HG02938 (cell line): ENCODE data around the gene TMEM178B.
"Not testable (repeated sequence)": the region's sequence is repeated elsewhere in the genome, so short reads cannot be mapped to it uniquely, and the experiment has no call there.

Experiments used
- ATAC-seq: cut with Tn5 transposase; IDR thresholded peaks from one replicate; pipeline ENCODE4 v1.9.1; 2021; ENCODE audit warnings: mild to moderate bottlenecking, moderate library complexity; ENCODE audit not compliant: unreplicated experiment

Gene TMEM178B

DNA sequence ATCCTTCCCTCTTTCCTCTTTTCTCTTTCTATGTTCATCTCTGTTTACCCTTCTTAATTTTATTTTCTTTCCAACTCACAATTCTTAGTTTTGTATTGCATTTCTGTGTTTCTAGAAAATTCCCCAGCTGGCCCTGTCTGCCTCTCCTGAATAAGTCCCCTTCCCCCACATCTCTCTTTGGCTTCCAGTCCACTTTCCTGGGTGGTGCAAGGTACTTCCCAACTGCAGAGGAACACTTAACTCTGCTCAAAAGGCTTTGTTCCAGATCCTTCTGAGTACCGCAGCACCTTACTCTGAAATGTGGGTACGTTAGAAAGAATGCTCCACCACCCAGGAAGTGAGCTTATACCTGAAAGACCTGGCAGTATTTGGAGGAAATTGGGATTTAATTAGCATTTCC, 227.0 kb downstream of the TMEM178B start:
- no peak for ATAC-seq

DNA sequence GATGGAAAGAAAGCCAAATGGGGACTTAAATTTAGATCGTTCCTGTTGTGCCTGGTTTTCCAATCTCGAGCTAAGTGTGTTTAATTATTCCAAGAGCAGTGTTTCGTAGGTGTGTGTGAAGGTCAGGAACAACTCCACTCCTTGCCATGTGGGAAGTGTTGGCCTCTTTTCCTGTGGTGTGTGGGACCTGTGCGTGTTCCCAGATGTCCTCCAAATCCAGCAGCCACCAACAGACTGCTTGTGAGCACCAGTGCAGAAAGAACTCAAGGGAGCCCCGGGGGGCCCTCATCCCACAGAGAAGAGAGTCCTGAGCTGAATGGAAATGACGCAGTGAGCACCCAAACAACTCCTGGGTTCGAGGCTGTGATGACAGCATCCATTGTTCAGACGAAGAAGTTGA, 227.7 kb downstream of the TMEM178B start:
- ATAC-seq = no peak

DNA sequence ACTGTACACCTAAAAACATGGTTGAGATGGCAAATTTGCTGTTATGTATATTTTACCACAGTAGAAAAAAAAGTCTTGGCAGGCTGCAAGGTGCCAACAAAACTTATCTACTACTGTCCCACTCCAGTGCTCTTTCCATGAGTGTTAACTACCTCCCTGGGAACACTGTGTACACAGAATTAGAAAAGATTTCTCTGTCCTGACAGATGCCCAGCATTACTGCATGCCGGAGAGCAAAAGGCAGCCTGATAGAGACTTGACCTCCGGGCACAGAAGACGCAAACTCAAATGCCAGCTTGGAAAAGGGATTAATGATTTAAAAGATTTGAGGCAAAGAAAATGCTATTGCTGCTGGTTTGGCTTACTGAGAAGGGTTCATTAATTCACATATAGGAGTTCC, 228.8 kb downstream of the TMEM178B start:
- ATAC-seq = no peak

DNA sequence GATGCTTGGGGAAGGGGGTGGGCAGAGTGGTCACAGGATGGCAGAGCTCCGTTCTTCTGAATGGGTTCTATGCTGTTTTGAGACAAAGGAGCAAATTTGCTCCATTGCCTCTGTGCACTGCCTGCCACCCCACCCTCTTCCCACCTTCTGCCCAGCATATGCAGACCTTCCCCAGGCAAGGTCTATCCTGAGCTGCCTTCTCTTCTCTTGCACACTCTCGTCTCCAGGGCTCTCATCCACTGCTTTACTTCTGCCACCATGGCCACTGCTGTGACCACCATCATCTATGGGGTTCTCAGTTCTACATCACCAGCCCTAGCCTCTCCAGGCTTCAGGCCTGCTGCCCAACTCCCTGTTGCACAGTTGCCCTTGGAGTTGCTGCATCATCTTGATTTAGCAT, 230.4 kb downstream of the TMEM178B start:
- no peak for ATAC-seq

DNA sequence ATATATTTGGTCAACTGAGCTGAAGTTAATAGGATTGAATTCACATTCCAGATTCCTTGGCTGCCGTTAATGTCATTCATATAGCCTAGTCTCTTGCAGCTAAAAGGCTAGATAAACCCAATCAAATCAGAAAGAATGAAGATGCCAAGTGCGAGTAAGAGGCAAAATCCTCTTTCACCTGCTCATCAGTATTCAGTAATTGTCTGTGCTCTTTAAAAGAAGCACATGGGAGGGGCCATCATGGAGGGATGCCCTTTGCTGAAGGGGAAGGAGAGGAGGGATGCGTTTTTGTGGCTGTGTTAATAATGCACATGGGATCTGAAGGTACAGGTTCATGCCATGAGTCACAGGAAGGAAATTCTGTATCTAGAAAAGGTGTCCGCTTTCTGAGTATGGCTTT, 232.2 kb downstream of the TMEM178B start:
- no peak for ATAC-seq

- no peak for ATAC-seq
These were observed 238.5 kb downstream of the TMEM178B start for GRCh38 chr7:141312395-141312794.

- ATAC-seq = no peak
These were observed 239.1 kb downstream of the TMEM178B start for GRCh38 chr7:141312828-141313521.

GRCh38 chr7:141313896-141314295, 240.0 kb downstream of the TMEM178B start:
- ATAC-seq = no peak

- ATAC-seq = no peak
These were observed 243.2 kb downstream of the TMEM178B start for GRCh38 chr7:141317033-141317585.

GRCh38 chr7:141320287-141320686, 246.4 kb downstream of the TMEM178B start:
- ATAC-seq = no peak

DNA sequence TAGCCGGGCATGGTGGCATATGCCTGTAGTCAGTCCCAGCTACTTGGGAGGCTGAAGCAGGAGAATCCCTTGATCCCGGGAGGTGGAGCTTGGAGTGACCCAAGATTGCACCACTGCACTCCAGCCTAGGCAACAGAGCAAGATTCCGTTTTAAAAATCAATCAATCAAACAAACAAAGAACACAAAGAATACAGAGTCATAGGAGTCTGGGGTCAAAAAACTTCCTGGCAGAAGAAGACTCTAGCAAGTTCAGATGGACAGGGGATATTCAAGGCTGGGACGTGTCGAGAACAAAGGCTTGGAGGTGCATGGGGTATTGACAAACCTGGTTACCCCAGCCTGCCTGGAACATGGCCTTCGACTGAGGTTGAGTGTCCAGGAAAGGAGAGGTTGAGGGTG, 248.5 kb downstream of the TMEM178B start:
- ATAC-seq = no peak

DNA sequence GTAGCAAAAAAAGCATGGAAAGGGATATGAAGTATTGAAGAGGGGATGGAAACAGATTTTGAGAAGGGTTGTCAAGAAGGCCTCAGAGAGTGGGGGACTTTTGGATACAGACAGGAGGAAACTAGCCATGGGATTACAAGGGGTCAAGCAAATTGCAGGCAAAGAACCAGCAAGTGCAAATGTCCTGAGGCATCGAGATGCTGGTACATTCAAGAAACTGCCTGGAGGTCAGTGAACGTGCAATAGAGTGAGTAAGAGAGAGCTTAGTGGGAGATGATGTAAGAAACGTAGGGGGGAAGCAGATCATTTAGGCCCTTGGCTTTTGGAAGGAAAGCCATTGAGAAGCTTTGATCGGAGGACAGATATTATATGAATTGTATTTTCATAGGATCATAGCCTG, 250.0 kb downstream of the TMEM178B start:
- ATAC-seq = no peak

- ATAC-seq = no peak
These were observed 251.0 kb downstream of the TMEM178B start for GRCh38 chr7:141324870-141325269.

GRCh38 chr7:141325275-141325674, 251.4 kb downstream of the TMEM178B start:
- ATAC-seq = no peak

- ATAC-seq = no peak
These were observed 254.4 kb downstream of the TMEM178B start for GRCh38 chr7:141328290-141328689.

DNA sequence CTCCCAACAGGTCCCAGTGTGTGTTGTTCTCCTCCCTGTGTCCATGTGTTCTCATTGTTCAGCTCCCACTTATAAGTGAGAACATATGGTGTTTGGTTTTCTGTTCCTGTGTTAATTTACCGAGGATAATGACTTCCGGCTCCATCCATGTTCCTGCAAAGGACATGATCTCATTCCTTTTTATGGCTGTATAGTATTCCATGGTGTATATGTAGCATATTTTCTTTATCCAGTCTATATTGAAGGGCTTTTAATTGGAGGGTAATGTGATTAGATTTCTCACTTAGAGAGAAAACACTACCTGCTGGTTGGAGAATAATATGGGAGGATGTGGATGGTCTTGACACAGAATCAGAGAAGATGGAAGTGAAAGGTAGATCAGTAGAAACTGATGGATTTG, 256.4 kb downstream of the TMEM178B start:
- not testable (repeated sequence) for ATAC-seq

GRCh38 chr7:141333459-141333858, 259.6 kb downstream of the TMEM178B start:
- no peak for ATAC-seq

- ATAC-seq = no peak
These were observed 261.3 kb downstream of the TMEM178B start for GRCh38 chr7:141335164-141335563.

- ATAC-seq = no peak
These were observed 265.7 kb downstream of the TMEM178B start for GRCh38 chr7:141339603-141340002.

GRCh38 chr7:141340991-141341390, 267.1 kb downstream of the TMEM178B start:
- ATAC-seq = no peak

- no peak for ATAC-seq
These were observed 269.0 kb downstream of the TMEM178B start for GRCh38 chr7:141342621-141343408.
